PC-3 (cell line): Measurements from ENCODE around the gene VEGFA.

Source experiments
- CTCF ChIP-seq: fragments of 300-600 bp; sonication (generic); conservative IDR thresholded peaks from 2 replicates; pipeline ENCODE4 v1.5.1; 2017; ENCODE audit warnings: antibody characterized with exemption, low read depth, mild to moderate bottlenecking, low read length
- EZH2 ChIP-seq: fragments of 300-600 bp; sonication (generic); IDR thresholded peaks from one replicate; pipeline ENCODE4 v1.6.1; 2017; ENCODE audit warnings: antibody characterized with exemption, mild to moderate bottlenecking, low read length; ENCODE audit not compliant: unreplicated experiment

- TF ChIP-seq CTCF = no peak
- TF ChIP-seq EZH2 = no peak
Observed at GRCh38 chr6:43730634-43731033, 39.4 kb upstream of the VEGFA start.
